Brain microvascular endothelial cell (primary cell): ENCODE results near the gene TMEM171.

ENCODE experiments used
- DNase-seq: peaks from one replicate; pipeline ENCODE4 v3.0.0-alpha.2; 2020
- H3K27ac ChIP-seq: fragments of 250-450 bp; sonication (Bioruptor Pico); 2 replicates; pipeline ENCODE4 v1.5.1; 2020; ENCODE audit warnings: mild to moderate bottlenecking, moderate library complexity
- H3K27me3 ChIP-seq: fragments of 250-450 bp; sonication (Bioruptor Pico); replicated peaks from 2 replicates; pipeline ENCODE4 v1.5.1; 2020; ENCODE audit warnings: mild to moderate bottlenecking
- H3K36me3 ChIP-seq: fragments of 250-450 bp; sonication (Bioruptor Pico); replicated peaks from 2 replicates; pipeline ENCODE4 v1.5.1; 2020; ENCODE audit warnings: mild to moderate bottlenecking
- H3K4me3 ChIP-seq: 2 replicates; pipeline ENCODE4 v1.5.1; 2011; ENCODE audit warnings: low read depth, mild to moderate bottlenecking, control low read depth, low read length, moderate library complexity
- CTCF ChIP-seq: IDR thresholded peaks from 2 replicates; pipeline ENCODE4 v1.5.1; 2011; ENCODE audit warnings: low read depth, mild to moderate bottlenecking, moderate library complexity, low read length, control low read depth, inconsistent platforms; ENCODE audit errors: missing control alignments
- in situ Hi-C: cut with HindIII; loops from 2 replicates; pipeline ENCODE4 v1.10.0; 2017; ENCODE audit warnings: low sequenced_read_pairs, low pct_ligation_motif_present

TMEM171 gene

GRCh38 chr5:73095564-73096238 is 24.7 kb upstream of the TMEM171 start:
- no peak for TF ChIP-seq CTCF
- H3K36me3 ChIP-seq, result no peaks in the 10 kb centered on the region
- no peaks in the 10 kb centered on the region for H3K27me3 ChIP-seq
- H3K27ac ChIP-seq, result no peak overlapping the region
- H3K4me3 ChIP-seq, result no peak overlapping the region
- in situ Hi-C loops, result no loop called here
- DNase-seq, result no peak

GRCh38 chr5:73096239-73096575 is 24.2 kb upstream of the TMEM171 start:
- Histone ChIP-seq H3K27me3 (no peaks in the 10 kb centered on the region), H3K4me3 (no peak overlapping the region), H3K36me3 (no peaks in the 10 kb centered on the region), H3K27ac (no peak overlapping the region)
- no peak for TF ChIP-seq CTCF
- in situ Hi-C loops, result no loop called here
- DNase-seq, result no peak

GRCh38 chr5:73097740-73098139 is 22.6 kb upstream of the TMEM171 start:
- Histone ChIP-seq H3K4me3 (no peak overlapping the region), H3K27ac (no peak overlapping the region), H3K36me3 (no peaks in the 10 kb centered on the region), H3K27me3 (no peaks in the 10 kb centered on the region)
- in situ Hi-C loops, result no loop called here
- TF ChIP-seq CTCF, result no peak
- DNase-seq, result no peak

GRCh38 chr5:73100109-73100508 is 20.3 kb upstream of the TMEM171 start:
- H3K27ac ChIP-seq, result no peak overlapping the region
- TF ChIP-seq CTCF, result no peak
- DNase-seq, result no peak
- in situ Hi-C loops, result no loop called here
- no peaks in the 10 kb centered on the region for H3K36me3 ChIP-seq
- H3K27me3 ChIP-seq, result no peaks in the 10 kb centered on the region
- no peak overlapping the region for H3K4me3 ChIP-seq

- no peaks in the 10 kb centered on the region for H3K27me3 ChIP-seq
- in situ Hi-C loops, result no loop called here
- TF ChIP-seq CTCF, result no peak
- no peak overlapping the region for H3K4me3 ChIP-seq
- H3K36me3 ChIP-seq, result no peaks in the 10 kb centered on the region
- no peak overlapping the region for H3K27ac ChIP-seq
- DNase-seq, result no peak
Measured at GRCh38 chr5:73103870-73104299, 16.5 kb upstream of the TMEM171 start.

GRCh38 chr5:73104326-73104725 is 16.0 kb upstream of the TMEM171 start:
- no peak for TF ChIP-seq CTCF
- H3K4me3 ChIP-seq, result no peak overlapping the region
- in situ Hi-C loops, result no loop called here
- DNase-seq, result no peak
- H3K27ac ChIP-seq, result no peak overlapping the region
- H3K27me3 ChIP-seq, result no peaks in the 10 kb centered on the region
- H3K36me3 ChIP-seq, result no peaks in the 10 kb centered on the region
